NCI-H1436 treated with DMSO at 0.1 percent for 48 hours (cell line): Measurements from ENCODE around the gene CLRN3.

ENCODE experiments used
- DNase-seq: peaks from one replicate; lab custom pipeline; 2025; lab: John Stamatoyannopoulos, UW

The CLRN3 gene

DNA sequence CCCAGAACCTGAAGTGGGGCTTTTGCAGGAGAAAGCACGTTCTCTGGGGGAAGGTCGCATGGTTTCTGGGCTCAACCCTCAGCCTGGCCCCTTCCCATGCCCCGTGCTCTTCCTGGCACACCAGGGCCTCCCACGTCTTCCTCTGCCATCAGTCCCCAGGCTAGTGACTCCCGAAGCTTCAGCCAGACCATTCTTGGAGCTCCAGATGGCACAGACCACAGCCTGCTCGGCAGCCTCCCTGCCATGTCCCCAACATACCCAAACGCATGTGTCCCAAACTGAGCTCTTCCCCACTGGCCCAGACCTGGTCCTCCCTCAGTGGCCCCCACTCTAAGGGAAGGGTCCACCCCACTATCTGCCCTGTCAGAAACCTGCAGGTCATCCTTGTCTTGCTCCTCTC lies 47.0 kb downstream of the CLRN3 start:
- DNase-seq: no peak

- DNase-seq: no peak
Measured at GRCh38 chr10:127840884-127841283, 51.9 kb downstream of the CLRN3 start.

GRCh38 chr10:127836966-127837365 lies 55.8 kb downstream of the CLRN3 start:
- no peak for DNase-seq

DNA sequence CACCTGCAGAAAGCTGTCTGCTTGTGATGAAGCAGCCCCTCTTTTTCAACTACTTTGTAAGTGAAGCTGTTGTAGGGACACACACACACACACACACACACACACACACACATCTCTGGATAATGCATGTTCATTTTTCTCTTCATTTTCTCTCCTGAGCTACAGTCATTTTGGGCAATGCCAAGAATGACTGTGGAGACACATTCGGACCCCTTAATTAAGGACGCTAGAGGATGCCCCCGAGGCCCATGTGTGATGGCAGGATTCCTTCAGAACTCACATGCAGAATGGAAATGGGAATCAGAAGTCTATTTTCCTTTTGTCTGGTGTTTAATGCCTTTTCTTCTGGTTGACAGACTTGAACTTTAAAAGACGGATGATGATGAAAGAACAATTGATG lies 56.6 kb downstream of the CLRN3 start:
- no peak for DNase-seq

GRCh38 chr10:127834791-127835190 lies 58.0 kb downstream of the CLRN3 start:
- DNase-seq: no peak

GRCh38 chr10:127834221-127834620 lies 58.5 kb downstream of the CLRN3 start:
- DNase-seq: no peak

- no peak for DNase-seq
Measured at GRCh38 chr10:127833804-127834203, 58.9 kb downstream of the CLRN3 start.

GRCh38 chr10:127832501-127832900 lies 60.2 kb downstream of the CLRN3 start:
- no peak for DNase-seq

DNA sequence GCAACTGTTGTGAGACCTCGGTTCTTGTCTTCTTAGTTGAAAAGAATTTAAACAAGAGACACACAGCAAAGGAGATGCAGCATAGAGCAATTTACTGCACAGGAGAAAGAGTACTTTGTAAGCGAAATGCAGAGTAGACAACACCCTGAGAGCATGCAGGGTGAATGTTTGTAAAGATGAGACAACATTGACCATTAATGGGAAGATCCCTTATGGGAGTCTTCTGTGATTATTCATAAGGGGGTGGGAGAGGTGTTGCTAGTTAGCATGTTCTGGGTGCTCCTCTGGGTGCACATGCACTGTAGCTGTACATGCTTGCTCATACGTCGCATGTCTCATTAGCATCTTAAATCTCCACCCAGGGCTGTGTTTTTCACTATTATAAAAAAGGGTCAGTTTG lies 62.3 kb downstream of the CLRN3 start:
- no peak for DNase-seq
